Mesendoderm (in vitro differentiated cells): Measurements from ENCODE around the gene ARMC7.

Experiments used
- DNase-seq: peaks from one replicate; pipeline ENCODE4 v3.0.0; 2013
- H2AK5ac ChIP-seq: 2 replicates; pipeline ENCODE4 v1.6.1; 2013; ENCODE audit warnings: low read length, inconsistent platforms
- H2BK120ac ChIP-seq: 2 replicates; pipeline ENCODE4 v1.6.1; 2013; ENCODE audit warnings: low read depth, mild to moderate bottlenecking, low read length, moderate library complexity, mixed read lengths
- H2BK15ac ChIP-seq: replicated peaks from 2 replicates; pipeline ENCODE4 v1.6.1; 2013; ENCODE audit warnings: low read depth, mild to moderate bottlenecking, moderate library complexity
- H2BK5ac ChIP-seq: 2 replicates; pipeline ENCODE4 v1.6.1; 2013; ENCODE audit warnings: low read length, inconsistent platforms
- H3K18ac ChIP-seq: 2 replicates; pipeline ENCODE4 v1.6.1; 2013; ENCODE audit warnings: mild to moderate bottlenecking, low read length, mixed read lengths
- H3K23ac ChIP-seq: one replicate; pipeline ENCODE4 v1.6.1; 2013; ENCODE audit warnings: low read length
- H3K27ac ChIP-seq: 2 replicates; pipeline ENCODE4 v1.5.1; 2013; ENCODE audit warnings: low read depth, mild to moderate bottlenecking, inconsistent platforms, low read length, moderate library complexity
- H3K27me3 ChIP-seq: 2 replicates; pipeline ENCODE4 v1.6.1; 2013; ENCODE audit warnings: low read length, control low read depth, mild to moderate bottlenecking, inconsistent platforms; ENCODE audit not compliant: insufficient read depth, poor library complexity
- H3K36me3 ChIP-seq: 2 replicates; pipeline ENCODE4 v1.6.1; 2013; ENCODE audit warnings: low read length, inconsistent platforms; ENCODE audit not compliant: control insufficient read depth, insufficient read depth
- H3K4ac ChIP-seq: one replicate; pipeline ENCODE4 v1.6.1; 2013; ENCODE audit warnings: low read depth, mild to moderate bottlenecking, low read length, moderate library complexity
- H3K4me1 ChIP-seq: 2 replicates; pipeline ENCODE4 v1.6.1; 2013; ENCODE audit warnings: low read depth, low read length, inconsistent platforms; ENCODE audit not compliant: control insufficient read depth
- H3K4me2 ChIP-seq: 2 replicates; pipeline ENCODE4 v1.6.1; 2013; ENCODE audit warnings: low read length
- H3K4me3 ChIP-seq: 2 replicates; pipeline ENCODE4 v1.5.1; 2013; ENCODE audit warnings: mild to moderate bottlenecking, low read length
- H3K56ac ChIP-seq: one replicate; pipeline ENCODE4 v1.6.1; 2013; ENCODE audit warnings: low read length
- H3K79me1 ChIP-seq: 2 replicates; pipeline ENCODE4 v1.6.1; 2013; ENCODE audit warnings: low read length, inconsistent platforms
- H3K79me2 ChIP-seq: 2 replicates; pipeline ENCODE4 v1.6.1; 2013; ENCODE audit warnings: mild to moderate bottlenecking, low read length; ENCODE audit not compliant: control insufficient read depth, insufficient read depth
- H3K9ac ChIP-seq: 2 replicates; pipeline ENCODE4 v1.6.1; 2013; ENCODE audit warnings: low read length, inconsistent platforms
- H4K5ac ChIP-seq: one replicate; pipeline ENCODE4 v1.6.1; 2013; ENCODE audit warnings: low read length
- H4K8ac ChIP-seq: one replicate; pipeline ENCODE4 v1.6.1; 2013; ENCODE audit warnings: low read depth, mild to moderate bottlenecking, control low read depth, low read length, moderate library complexity
- WGBS: extraction: QIAGEN DNeasy Blood & Tissue Kit; methylation state at CpG from one replicate; pipeline ENCODE4 v1.1.7; 2013; ENCODE audit warnings: low lambda C conversion rate, missing lambda C conversion rate; ENCODE audit not compliant: insufficient coverage; ENCODE audit errors: extremely low coverage; 5-methylcytosine and 5-hydroxymethylcytosine counted together

Gene ARMC7

GRCh38 chr17:75081611-75082540, 27.9 kb upstream of the ARMC7 start:
- Histone ChIP-seq H3K79me1 (no peaks in the 10 kb centered on the region), H3K23ac (no peak overlapping the region), H2BK5ac (no peak overlapping the region), H4K5ac (no peak overlapping the region), H2BK15ac (no peak overlapping the region), H3K36me3 (no peaks in the 10 kb centered on the region), H3K18ac (no peak overlapping the region), H3K79me2 (no peaks in the 10 kb centered on the region), H4K8ac (no peak overlapping the region), H3K4ac (no peak overlapping the region), H3K27me3 (no peaks in the 10 kb centered on the region), H3K4me3 (no peak overlapping the region), H3K9ac (no peak overlapping the region), H3K56ac (peak overlapping the region; percentile 12), H3K4me2 (no peak overlapping the region), H3K4me1 (peaks cover 20% of the 10 kb centered on the region), H3K27ac (no peak overlapping the region), H2AK5ac (peak overlapping the region; percentile 72), H2BK120ac (no peak overlapping the region)
- no peak for DNase-seq
- WGBS = no CpG with 5 or more reads among the region's 13 CpGs

DNA sequence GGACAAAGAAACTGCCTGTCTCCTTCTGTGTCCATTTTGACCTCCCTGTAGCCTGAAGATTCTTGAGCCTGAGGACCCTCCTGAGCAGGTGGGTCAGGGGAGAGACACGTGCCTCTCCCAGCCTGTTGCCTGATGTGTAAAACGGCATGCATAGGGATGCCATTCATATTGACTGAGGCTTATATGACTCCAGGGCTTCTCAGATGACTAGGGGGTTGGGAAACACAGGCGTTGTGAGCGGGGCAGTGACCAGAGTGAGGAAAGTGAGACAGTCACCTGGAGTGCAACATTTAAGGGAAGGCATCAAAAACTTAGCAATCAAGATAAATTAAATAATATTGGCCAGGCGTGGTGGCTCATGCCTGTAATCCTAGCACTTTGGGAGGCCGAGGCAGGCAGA, 27.1 kb upstream of the ARMC7 start:
- H2BK15ac ChIP-seq = no peak overlapping the region
- peaks cover 21% of the 10 kb centered on the region for H3K4me1 ChIP-seq
- H2BK120ac ChIP-seq = no peak overlapping the region
- H3K4ac ChIP-seq = no peak overlapping the region
- no peak overlapping the region for H4K8ac ChIP-seq
- H3K9ac ChIP-seq = no peak overlapping the region
- no peak overlapping the region for H4K5ac ChIP-seq
- no peaks in the 10 kb centered on the region for H3K79me2 ChIP-seq
- peak overlapping the region; percentile 72 for H2AK5ac ChIP-seq
- H3K56ac ChIP-seq = peak overlapping the region; percentile 12
- no peak overlapping the region for H3K18ac ChIP-seq
- no peak for DNase-seq
- no peak overlapping the region for H3K27ac ChIP-seq
- WGBS = no CpG with 5 or more reads among the region's 6 CpGs
- peak overlapping the region; percentile 31 for H2BK5ac ChIP-seq
- H3K23ac ChIP-seq = no peak overlapping the region
- no peaks in the 10 kb centered on the region for H3K36me3 ChIP-seq
- H3K4me3 ChIP-seq = no peak overlapping the region
- H3K4me2 ChIP-seq = no peak overlapping the region
- no peaks in the 10 kb centered on the region for H3K27me3 ChIP-seq
- no peaks in the 10 kb centered on the region for H3K79me1 ChIP-seq

GRCh38 chr17:75084039-75084660, 25.6 kb upstream of the ARMC7 start:
- H3K4ac ChIP-seq = no peak overlapping the region
- no peak overlapping the region for H3K9ac ChIP-seq
- H2AK5ac ChIP-seq = no peak overlapping the region
- no peak overlapping the region for H4K5ac ChIP-seq
- H3K27me3 ChIP-seq = no peaks in the 10 kb centered on the region
- no peak overlapping the region for H3K18ac ChIP-seq
- peak overlapping the region; percentile 59 for H3K56ac ChIP-seq
- H3K79me1 ChIP-seq = no peaks in the 10 kb centered on the region
- H4K8ac ChIP-seq = no peak overlapping the region
- H3K4me1 ChIP-seq = peaks cover 13% of the 10 kb centered on the region
- H3K36me3 ChIP-seq = no peaks in the 10 kb centered on the region
- H2BK5ac ChIP-seq = peak overlapping the region; percentile 23
- H3K23ac ChIP-seq = no peak overlapping the region
- no peak overlapping the region for H2BK15ac ChIP-seq
- no peak overlapping the region for H3K27ac ChIP-seq
- H2BK120ac ChIP-seq = no peak overlapping the region
- WGBS = no CpG with 5 or more reads among the region's 14 CpGs
- peak; percentile 74 for DNase-seq
- no peak overlapping the region for H3K4me2 ChIP-seq
- H3K79me2 ChIP-seq = no peaks in the 10 kb centered on the region
- no peak overlapping the region for H3K4me3 ChIP-seq

DNA sequence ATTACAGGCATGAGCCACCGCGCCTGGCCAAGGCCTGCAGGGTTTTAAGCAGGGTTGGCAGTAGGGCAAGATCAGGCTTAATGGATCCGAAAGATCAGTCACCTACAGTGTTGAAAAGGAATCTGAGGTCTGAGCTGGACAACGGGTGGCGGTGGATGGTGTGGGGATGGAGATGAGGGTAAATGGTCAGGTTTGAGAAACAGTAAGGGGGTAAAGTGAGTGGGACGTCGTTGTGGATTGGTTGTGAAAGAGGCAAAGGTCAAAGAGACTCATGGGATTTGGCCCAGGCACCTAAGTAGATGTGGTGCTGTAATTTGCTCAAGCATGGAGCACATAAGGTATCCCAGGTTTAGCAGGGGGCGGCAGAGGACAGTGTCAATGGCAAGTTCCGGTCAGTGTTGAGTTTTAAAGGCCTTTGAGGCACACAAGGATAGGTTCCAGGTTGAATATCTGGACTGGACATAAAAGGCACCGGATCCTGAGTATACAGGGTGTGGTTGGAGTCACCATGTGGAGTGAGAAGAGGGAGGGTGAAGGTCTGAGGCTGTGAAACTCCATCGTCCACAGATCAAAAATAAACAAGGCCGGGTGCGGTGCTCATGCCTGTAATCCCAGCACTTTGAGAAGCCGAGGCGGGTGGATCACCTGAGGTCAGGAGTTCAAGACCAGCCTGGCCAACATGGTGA, 23.1 kb upstream of the ARMC7 start:
- Histone ChIP-seq H3K27me3 (no peaks in the 10 kb centered on the region), H4K8ac (no peak overlapping the region), H3K56ac (peak overlapping the region; percentile 6), H4K5ac (no peak overlapping the region), H2BK120ac (no peak overlapping the region), H3K4me2 (no peak overlapping the region), H3K23ac (no peak overlapping the region), H3K27ac (no peak overlapping the region), H3K36me3 (no peaks in the 10 kb centered on the region), H3K9ac (no peak overlapping the region), H3K4ac (no peak overlapping the region), H2BK15ac (no peak overlapping the region), H3K79me2 (peaks cover 12% of the 10 kb centered on the region), H3K18ac (no peak overlapping the region), H2AK5ac (peak overlapping the region; percentile 94), H3K79me1 (peaks cover 10% of the 10 kb centered on the region), H3K4me1 (peaks cover 24% of the 10 kb centered on the region), H3K4me3 (no peak overlapping the region), H2BK5ac (no peak overlapping the region)
- no CpG with 5 or more reads among the region's 15 CpGs for WGBS
- no peak for DNase-seq

GRCh38 chr17:75087182-75087557, 22.6 kb upstream of the ARMC7 start:
- no CpG with 5 or more reads among the region's 12 CpGs for WGBS
- Histone ChIP-seq H3K27ac (peak overlapping the region; percentile 99), H3K4me2 (peak overlapping the region; percentile 64), H3K56ac (peak overlapping the region; percentile 88), H3K79me2 (peaks cover 16% of the 10 kb centered on the region), H3K23ac (peak overlapping the region; percentile 72), H2BK5ac (peak overlapping the region; percentile 96), H2AK5ac (peak overlapping the region; percentile 72), H4K5ac (no peak overlapping the region), H2BK120ac (peak overlapping the region; percentile 90), H3K4ac (peak overlapping the region; percentile 49), H3K18ac (peak overlapping the region; percentile 62), H4K8ac (no peak overlapping the region), H3K4me1 (peaks cover 27% of the 10 kb centered on the region), H3K79me1 (peaks cover 14% of the 10 kb centered on the region), H2BK15ac (no peak overlapping the region), H3K36me3 (no peaks in the 10 kb centered on the region), H3K4me3 (peak overlapping the region; percentile 21), H3K9ac (peak overlapping the region; percentile 88), H3K27me3 (no peaks in the 10 kb centered on the region)
- DNase-seq = no peak
